ENCODE results near the gene MXRA7.
A peak's percentile ranks its signal among the peaks of the same experiment; 100 is the strongest.

MXRA7 gene

GRCh38 chr17:76683921-76684745 is 26.6 kb downstream of the MXRA7 start:
- no peak for TF ChIP-seq TAF1 (IDR thresholded peaks at IDR 0.05; ENCODE audit: borderline replicate concordance, insufficient read depth, low read length)
- no peak for TF ChIP-seq POLR2AphosphoS5 (IDR thresholded peaks at IDR 0.05; ENCODE audit: low read depth, low read length)
- no peak for TF ChIP-seq FOXP2 (optimal IDR thresholded peaks at IDR 0.05; ENCODE audit: borderline replicate concordance, extremely low read depth, extremely low read length, insufficient read depth)
- no peak for TF ChIP-seq REST (IDR thresholded peaks at IDR 0.05; ENCODE audit: insufficient read depth in 1 of 2, low read depth in 2 of 2, low read length in 2 of 2)
- TF ChIP-seq SIN3A (IDR thresholded peaks at IDR 0.05; ENCODE audit: borderline replicate concordance, insufficient read depth, low read length) = no peak

- TF ChIP-seq TAF1 (IDR thresholded peaks at IDR 0.05; ENCODE audit: borderline replicate concordance, insufficient read depth, low read length) (no peak), FOXP2 (optimal IDR thresholded peaks at IDR 0.05; ENCODE audit: borderline replicate concordance, extremely low read depth, extremely low read length, insufficient read depth) (no peak), SIN3A (IDR thresholded peaks at IDR 0.05; ENCODE audit: borderline replicate concordance, insufficient read depth, low read length) (no peak), REST (IDR thresholded peaks at IDR 0.05; ENCODE audit: insufficient read depth in 1 of 2, low read depth in 2 of 2, low read length in 2 of 2) (no peak), POLR2AphosphoS5 (IDR thresholded peaks at IDR 0.05; ENCODE audit: low read depth, low read length) (no peak)
Measured at GRCh38 chr17:76683011-76683755, 27.6 kb downstream of the MXRA7 start.

- TF ChIP-seq REST (IDR thresholded peaks at IDR 0.05; ENCODE audit: insufficient read depth in 1 of 2, low read depth in 2 of 2, low read length in 2 of 2) = no peak
- no peak for TF ChIP-seq POLR2AphosphoS5 (IDR thresholded peaks at IDR 0.05; ENCODE audit: low read depth, low read length)
- TF ChIP-seq TAF1 (IDR thresholded peaks at IDR 0.05; ENCODE audit: borderline replicate concordance, insufficient read depth, low read length) = no peak
- no peak for TF ChIP-seq FOXP2 (optimal IDR thresholded peaks at IDR 0.05; ENCODE audit: borderline replicate concordance, extremely low read depth, extremely low read length, insufficient read depth)
- no peak for TF ChIP-seq SIN3A (IDR thresholded peaks at IDR 0.05; ENCODE audit: borderline replicate concordance, insufficient read depth, low read length)
Measured at GRCh38 chr17:76682296-76682695, 28.5 kb downstream of the MXRA7 start.

GRCh38 chr17:76681222-76682137 is 29.3 kb downstream of the MXRA7 start:
- TF ChIP-seq FOXP2 (optimal IDR thresholded peaks at IDR 0.05; ENCODE audit: borderline replicate concordance, extremely low read depth, extremely low read length, insufficient read depth) = peak; percentile 16
- no peak for TF ChIP-seq POLR2AphosphoS5 (IDR thresholded peaks at IDR 0.05; ENCODE audit: low read depth, low read length)

- TF ChIP-seq REST (IDR thresholded peaks at IDR 0.05; ENCODE audit: insufficient read depth in 1 of 2, low read depth in 2 of 2, low read length in 2 of 2) (no peak), POLR2AphosphoS5 (IDR thresholded peaks at IDR 0.05; ENCODE audit: low read depth, low read length) (no peak), SIN3A (IDR thresholded peaks at IDR 0.05; ENCODE audit: borderline replicate concordance, insufficient read depth, low read length) (no peak), FOXP2 (optimal IDR thresholded peaks at IDR 0.05; ENCODE audit: borderline replicate concordance, extremely low read depth, extremely low read length, insufficient read depth) (no peak), TAF1 (IDR thresholded peaks at IDR 0.05; ENCODE audit: borderline replicate concordance, insufficient read depth, low read length) (no peak)
Measured at GRCh38 chr17:76679239-76679638, 31.5 kb downstream of the MXRA7 start.

Data from PFSK-1 (cell line).